Trophoblast cell (in vitro differentiated cells and primary cell): ENCODE measurements around the gene WNT6.

Experiments
- DNase-seq, 2 donors: peaks; one replicate each; pipeline ENCODE4 v3.0.0-alpha.2; 2016
- H2AFZ ChIP-seq: 2 replicates; pipeline ENCODE4 v1.6.1; 2013; ENCODE audit warnings: low read length, moderate library complexity, mild to moderate bottlenecking; ENCODE audit not compliant: insufficient read depth, poor library complexity
- H2AK5ac ChIP-seq: 2 replicates; pipeline ENCODE4 v1.6.1; 2013; ENCODE audit warnings: mild to moderate bottlenecking, low read length
- H2BK120ac ChIP-seq: 2 replicates; pipeline ENCODE4 v1.6.1; 2013; ENCODE audit warnings: low read length, mild to moderate bottlenecking, moderate library complexity; ENCODE audit not compliant: insufficient read depth, poor library complexity
- H2BK12ac ChIP-seq: 2 replicates; pipeline ENCODE4 v1.6.1; 2013; ENCODE audit warnings: mild to moderate bottlenecking, low read length, moderate library complexity
- H2BK5ac ChIP-seq: 2 replicates; pipeline ENCODE4 v1.6.1; 2013; ENCODE audit warnings: low read length, low read depth, moderate library complexity, mild to moderate bottlenecking; ENCODE audit not compliant: poor library complexity
- H3K14ac ChIP-seq: 2 replicates; pipeline ENCODE4 v1.6.1; 2013; ENCODE audit warnings: mild to moderate bottlenecking, low read length
- H3K18ac ChIP-seq: 2 replicates; pipeline ENCODE4 v1.6.1; 2013; ENCODE audit warnings: mild to moderate bottlenecking, low read length
- H3K23ac ChIP-seq: 2 replicates; pipeline ENCODE4 v1.6.1; 2013; ENCODE audit warnings: low read length
- H3K27ac ChIP-seq: 2 replicates; pipeline ENCODE4 v1.5.1; 2013; ENCODE audit warnings: low read depth, mild to moderate bottlenecking, inconsistent platforms, low read length, moderate library complexity
- H3K27me3 ChIP-seq: 2 replicates; pipeline ENCODE4 v1.6.1; 2013; ENCODE audit warnings: inconsistent platforms, mild to moderate bottlenecking, low read length, moderate library complexity; ENCODE audit not compliant: insufficient read depth
- H3K36me3 ChIP-seq, 2 experiments: 1 replicate in 1 of 2; 2 replicates in 1 of 2; pipeline ENCODE4 v1.6.1; 2013; ENCODE audit warnings: low read length in 2 of 2, mild to moderate bottlenecking in 2 of 2, moderate library complexity in 1 of 2; ENCODE audit not compliant: insufficient read depth in 2 of 2, control insufficient read depth in 1 of 2
- H3K4ac ChIP-seq: 2 replicates; pipeline ENCODE4 v1.6.1; 2013; ENCODE audit warnings: low read depth, mild to moderate bottlenecking, low read length, moderate library complexity
- H3K4me1 ChIP-seq, 2 experiments: 1 replicate in 1 of 2; 2 replicates in 1 of 2; pipeline ENCODE4 v1.6.1; 2013; ENCODE audit warnings: low read length in 2 of 2, mild to moderate bottlenecking in 2 of 2, moderate library complexity in 1 of 2; ENCODE audit not compliant: insufficient read depth in 2 of 2, control insufficient read depth in 1 of 2
- H3K4me2 ChIP-seq: 2 replicates; pipeline ENCODE4 v1.6.1; 2013; ENCODE audit warnings: inconsistent platforms, mild to moderate bottlenecking, low read length, moderate library complexity
- H3K4me3 ChIP-seq: 2 replicates; pipeline ENCODE4 v1.5.1; 2013; ENCODE audit warnings: mild to moderate bottlenecking, low read depth, low read length, inconsistent platforms
- H3K79me1 ChIP-seq: one replicate; pipeline ENCODE4 v1.6.1; 2013; ENCODE audit warnings: low read length
- H3K79me2 ChIP-seq: 2 replicates; pipeline ENCODE4 v1.6.1; 2013; ENCODE audit warnings: low read length, mild to moderate bottlenecking; ENCODE audit not compliant: control insufficient read depth, insufficient read depth, poor library complexity
- H3K9ac ChIP-seq: 2 replicates; pipeline ENCODE4 v1.6.1; 2013; ENCODE audit warnings: mild to moderate bottlenecking, low read length
- H3K9me3 ChIP-seq: 2 replicates; pipeline ENCODE4 v1.6.1; 2013; ENCODE audit warnings: low read depth, mild to moderate bottlenecking, control low read depth, inconsistent platforms, low read length; ENCODE audit not compliant: insufficient read depth
- H4K12ac ChIP-seq: 2 replicates; pipeline ENCODE4 v1.6.1; 2013; ENCODE audit warnings: low read depth, mild to moderate bottlenecking, low read length, moderate library complexity
- H4K8ac ChIP-seq: 2 replicates; pipeline ENCODE4 v1.6.1; 2013; ENCODE audit warnings: low read depth, mild to moderate bottlenecking, low read length, moderate library complexity
- H4K91ac ChIP-seq: one replicate; pipeline ENCODE4 v1.6.1; 2013; ENCODE audit warnings: low read depth, mild to moderate bottlenecking, low read length, moderate library complexity
- WGBS: extraction: QIAGEN DNeasy Blood & Tissue Kit; methylation state at CpG from one replicate; pipeline ENCODE4 v1.1.7; 2013; ENCODE audit warnings: missing lambda C conversion rate; ENCODE audit not compliant: insufficient read length, insufficient coverage; ENCODE audit errors: extremely low coverage; 5-methylcytosine and 5-hydroxymethylcytosine counted together

WNT6 gene

DNA sequence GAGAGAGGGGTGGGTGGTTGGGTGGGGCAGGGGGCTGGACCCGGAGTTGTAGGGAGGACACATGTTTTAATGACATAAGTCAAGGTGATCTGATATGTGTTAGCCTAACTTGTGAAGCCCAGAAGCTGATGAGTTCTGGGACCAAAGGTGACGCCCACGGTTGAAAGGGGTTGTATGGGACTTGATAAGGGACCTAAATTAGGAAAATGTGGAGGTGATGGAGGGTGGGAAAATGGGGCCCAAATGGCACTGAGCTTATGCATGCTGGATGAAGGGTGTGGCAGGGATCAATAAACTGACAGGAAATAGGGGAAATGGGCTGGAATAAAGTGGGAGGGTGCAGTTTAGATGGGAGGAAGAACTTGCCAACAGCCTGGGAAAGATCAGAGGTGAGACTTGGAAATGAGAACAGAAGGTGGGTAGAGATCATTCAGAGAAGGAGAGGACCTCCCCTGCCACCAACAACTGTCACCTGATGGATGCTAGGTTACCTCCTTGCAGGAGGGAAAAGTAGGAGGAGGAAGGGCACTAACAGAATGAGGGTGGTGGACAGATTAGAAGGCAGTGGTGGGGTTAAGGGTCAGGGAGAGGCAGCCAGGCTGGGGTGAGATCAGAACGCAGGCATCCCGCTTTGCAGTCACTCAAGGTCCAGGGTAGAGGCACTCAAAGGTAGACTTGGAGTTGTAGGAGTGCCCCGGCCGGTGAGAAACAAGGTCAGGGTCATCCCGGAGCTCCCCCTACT lies 36.3 kb downstream of the WNT6 start:
- Histone ChIP-seq H3K79me1 (peaks cover 5% of the 10 kb centered on the region), H2BK120ac (peak overlapping the region; percentile 24), H3K36me3 (no peaks in the 10 kb centered on the region), H2AFZ (no peak overlapping the region), H3K79me2 (no peaks in the 10 kb centered on the region), H3K18ac (no peak overlapping the region), H4K12ac (no peak overlapping the region), H3K27ac (no peak overlapping the region), H3K4me2 (peak overlapping the region; percentile 68), H2BK12ac (peak overlapping the region; percentile 32), H3K4ac (no peak overlapping the region), H3K27me3 (peaks cover 44% of the 10 kb centered on the region), H2AK5ac (no peak overlapping the region), H3K14ac (no peak overlapping the region), H3K9ac (no peak overlapping the region), H3K9me3 (peaks cover 3% of the 10 kb centered on the region), H3K4me1 (peaks cover 35 to 47% of the 10 kb centered on the region in 2 experiments), H3K4me3 (no peak overlapping the region), H4K8ac (no peak overlapping the region), H2BK5ac (no peak overlapping the region), H4K91ac (peak overlapping the region; percentile 72), H3K23ac (no peak overlapping the region)
- WGBS: no CpG with 5 or more reads among the region's 8 CpGs
- no peak for DNase-seq

GRCh38 chr2:218896501-218897393 lies 37.1 kb downstream of the WNT6 start:
- Histone ChIP-seq H3K79me1 (peaks cover 5% of the 10 kb centered on the region), H2AFZ (peak overlapping the region; percentile 23), H3K14ac (peak overlapping the region; percentile 12), H3K9me3 (peaks cover 4% of the 10 kb centered on the region), H3K4me3 (peak overlapping the region; percentile 25), H3K23ac (no peak overlapping the region), H3K9ac (no peak overlapping the region), H3K4me1 (peaks cover 35 to 47% of the 10 kb centered on the region in 2 experiments), H3K18ac (peak overlapping the region; percentile 20), H4K8ac (no peak overlapping the region), H3K27me3 (peaks cover 37% of the 10 kb centered on the region), H3K27ac (peak overlapping the region; percentile 48), H2BK12ac (peak overlapping the region; percentile 10), H2BK5ac (peak overlapping the region; percentile 22), H4K91ac (peak overlapping the region; percentile 25), H4K12ac (no peak overlapping the region), H3K4me2 (peak overlapping the region; percentile 68), H2AK5ac (no peak overlapping the region), H3K4ac (no peak overlapping the region), H3K79me2 (no peaks in the 10 kb centered on the region), H3K36me3 (no peaks in the 10 kb centered on the region), H2BK120ac (peak overlapping the region; percentile 24)
- WGBS: no CpG with 5 or more reads among the region's 40 CpGs
- DNase-seq: peak; percentile 32 to 47

GRCh38 chr2:218897394-218898108 lies 37.9 kb downstream of the WNT6 start:
- Histone ChIP-seq H3K27me3 (peaks cover 29% of the 10 kb centered on the region), H3K4me3 (no peak overlapping the region), H3K4ac (no peak overlapping the region), H2AFZ (no peak overlapping the region), H3K36me3 (no peaks in the 10 kb centered on the region), H3K9ac (no peak overlapping the region), H3K79me1 (peaks cover 5% of the 10 kb centered on the region), H2AK5ac (no peak overlapping the region), H3K23ac (no peak overlapping the region), H2BK120ac (peak overlapping the region; percentile 24), H4K8ac (no peak overlapping the region), H2BK12ac (no peak overlapping the region), H3K79me2 (no peaks in the 10 kb centered on the region), H3K27ac (no peak overlapping the region), H4K12ac (no peak overlapping the region), H4K91ac (peak overlapping the region; percentile 25), H3K9me3 (peaks cover 4% of the 10 kb centered on the region), H2BK5ac (no peak overlapping the region), H3K4me1 (peaks cover 35 to 46% of the 10 kb centered on the region in 2 experiments), H3K14ac (no peak overlapping the region), H3K18ac (no peak overlapping the region), H3K4me2 (peak overlapping the region; percentile 68)
- WGBS: no CpG with 5 or more reads among the region's 34 CpGs
- DNase-seq: no peak
